HG03025 (cell line): Measurements from ENCODE around the gene E2F2.

ENCODE experiments used
- ATAC-seq: cut with Tn5 transposase; IDR thresholded peaks from one replicate; pipeline ENCODE4 v1.9.1; 2021; ENCODE audit warnings: mild to moderate bottlenecking, moderate library complexity; ENCODE audit not compliant: unreplicated experiment, low FRiP score

The E2F2 gene

GRCh38 chr1:23469372-23469982, 61.6 kb downstream of the E2F2 start:
- no peak for ATAC-seq

GRCh38 chr1:23466423-23466989, 64.5 kb downstream of the E2F2 start:
- no peak for ATAC-seq

GRCh38 chr1:23463286-23463685, 67.7 kb downstream of the E2F2 start:
- ATAC-seq = no peak

GRCh38 chr1:23462766-23463165, 68.3 kb downstream of the E2F2 start:
- no peak for ATAC-seq

- ATAC-seq = no peak
These were observed 70.0 kb downstream of the E2F2 start for GRCh38 chr1:23461050-23461449.

GRCh38 chr1:23460519-23460918, 70.5 kb downstream of the E2F2 start:
- no peak for ATAC-seq

GRCh38 chr1:23459338-23459757, 71.7 kb downstream of the E2F2 start:
- ATAC-seq = no peak
